H1 (cell line): Measurements from ENCODE around the gene SLC25A34. TPM values are rescaled to one million over a fixed set of nuclear protein-coding genes. Genes with fewer than 3 reads are reported as not detected.

Experiments used
- CTCF ChIA-PET: fragments of 300-600 bp; sonication (Branson Sonifier 250); formaldehyde crosslinking; loops from one replicate; lab custom pipeline; 2021; ENCODE audit not compliant: partially characterized antibody; lab: Charles Lee
- POLR2A ChIA-PET: fragments of 300-600 bp; sonication (Branson Sonifier 250); formaldehyde crosslinking; loops from one replicate; lab custom pipeline; 2021; ENCODE audit warnings: inconsistent platforms; ENCODE audit not compliant: partially characterized antibody; lab: Charles Lee
- DNase-seq, 2 experiments: peaks; one replicate each; pipeline versions ENCODE4 v3.0.0 to v3.0.0-alpha.2; 2010 to 2022; ENCODE audit warnings: low spot score in 2 of 2, low read depth in 1 of 2, mixed read lengths in 1 of 2
- FAIRE-seq: peaks from 2 replicates; lab custom pipeline; 2011; peaks lifted over from hg19 to GRCh38; lab: Jason Lieb, UNC
- H2AFZ ChIP-seq: 2 replicates; pipeline ENCODE4 v1.8.1; 2012; ENCODE audit warnings: low read length, inconsistent platforms
- H2AK5ac ChIP-seq: 2 replicates; pipeline ENCODE4 v1.6.1; 2013; ENCODE audit warnings: low read depth, low read length
- H2BK120ac ChIP-seq: replicated peaks from 2 replicates; pipeline ENCODE3; 2013; ENCODE audit warnings: low read depth, low read length, inconsistent platforms
- H2BK12ac ChIP-seq: 2 replicates; pipeline ENCODE4 v1.6.1; 2013; ENCODE audit warnings: low read depth, low read length
- H2BK15ac ChIP-seq: 2 replicates; pipeline ENCODE4 v1.6.1; 2013; ENCODE audit warnings: low read length
- H2BK20ac ChIP-seq: 2 replicates; pipeline ENCODE4 v1.6.1; 2013; ENCODE audit warnings: low read length
- H2BK5ac ChIP-seq: 2 replicates; pipeline ENCODE4 v1.6.1; 2013; ENCODE audit warnings: low read depth, low read length
- H3K14ac ChIP-seq: 2 replicates; pipeline ENCODE4 v1.6.1; 2013; ENCODE audit warnings: inconsistent platforms; ENCODE audit not compliant: insufficient read length
- H3K18ac ChIP-seq: 2 replicates; pipeline ENCODE4 v1.6.1; 2013; ENCODE audit warnings: low read length; ENCODE audit errors: extremely low read depth
- H3K23ac ChIP-seq: 2 replicates; pipeline ENCODE4 v1.6.1; 2013; ENCODE audit warnings: inconsistent platforms; ENCODE audit not compliant: insufficient read length
- H3K23me2 ChIP-seq: 2 replicates; pipeline ENCODE4 v1.6.1; 2013; ENCODE audit warnings: low read depth, low read length
- H3K27ac ChIP-seq: 2 replicates; pipeline ENCODE4 v1.6.1; 2011; ENCODE audit warnings: low read depth, low read length, inconsistent platforms
- H3K27me3 ChIP-seq, 4 experiments: replicated peaks in 1 of 4; 1 replicate in 1 of 4; 2 replicates in 3 of 4; pipeline versions ENCODE4 v1.6.1 to v1.8.1; 2011 to 2013; ENCODE audit warnings: low read length in 3 of 4, mild to moderate bottlenecking in 3 of 4, inconsistent platforms in 2 of 4, mixed read lengths in 2 of 4, moderate library complexity in 1 of 4; ENCODE audit not compliant: control insufficient read depth in 3 of 4, insufficient read depth in 3 of 4; ENCODE audit errors: extremely low read depth in 1 of 4
- H3K36me3 ChIP-seq, 4 experiments: 2 replicates each; pipeline versions ENCODE4 v1.6.1 to v1.8.1; 2011 to 2013; ENCODE audit warnings: mild to moderate bottlenecking in 4 of 4, low read length in 3 of 4, moderate library complexity in 2 of 4, control low read depth in 1 of 4, inconsistent platforms in 1 of 4; ENCODE audit not compliant: insufficient read depth in 4 of 4, control insufficient read depth in 2 of 4
- H3K4ac ChIP-seq: replicated peaks from 2 replicates; pipeline ENCODE3; 2013; ENCODE audit warnings: low read length, low read depth, mixed read lengths, inconsistent platforms; ENCODE audit not compliant: insufficient read length
- H3K4me1 ChIP-seq, 4 experiments: replicated peaks in 1 of 4; 1 replicate in 1 of 4; 2 replicates in 3 of 4; pipeline versions ENCODE4 v1.6.1 to v1.8.1; 2011 to 2013; ENCODE audit warnings: low read length in 3 of 4, inconsistent platforms in 2 of 4, mixed read lengths in 1 of 4; ENCODE audit not compliant: insufficient read depth in 4 of 4, control insufficient read depth in 3 of 4
- H3K4me2 ChIP-seq, 2 experiments: 2 replicates each; pipeline versions ENCODE4 v1.6.1 to v1.8.1; 2011 to 2013; ENCODE audit warnings: low read depth in 2 of 2, low read length in 2 of 2, control low read depth in 1 of 2, inconsistent platforms in 1 of 2, mild to moderate bottlenecking in 1 of 2; ENCODE audit not compliant: insufficient read depth in 1 of 2
- H3K4me3 ChIP-seq, 4 experiments: fragments of 200-600, 300-600 bp in 1 of 4; sonication (generic), shearing (Covaris generic), sonication (Bioruptor Twin) in 1 of 4; 2 replicates each; pipeline versions ENCODE4 v1.5.1 to v1.8.1; 2011 to 2016; ENCODE audit warnings: low read length in 4 of 4, low read depth in 3 of 4, control low read depth in 2 of 4, inconsistent platforms in 2 of 4, mild to moderate bottlenecking in 2 of 4, mixed read lengths in 1 of 4, moderate library complexity in 1 of 4; ENCODE audit not compliant: insufficient read depth in 2 of 4; ENCODE audit errors: extremely low read depth in 1 of 4
- H3K56ac ChIP-seq: replicated peaks from 2 replicates; pipeline ENCODE3; 2013; ENCODE audit warnings: low read depth, mild to moderate bottlenecking, mixed read lengths, low read length, inconsistent platforms; ENCODE audit not compliant: insufficient read length
- H3K79me1 ChIP-seq: 2 replicates; pipeline ENCODE4 v1.6.1; 2013; ENCODE audit warnings: low read depth, low read length, control low read depth
- H3K79me2 ChIP-seq, 2 experiments: 2 replicates each; pipeline versions ENCODE4 v1.6.1 to v1.8.1; 2012 to 2013; ENCODE audit warnings: low read length in 2 of 2, mild to moderate bottlenecking in 2 of 2, inconsistent platforms in 1 of 2; ENCODE audit not compliant: insufficient read depth in 2 of 2, control insufficient read depth in 1 of 2
- H3K9ac ChIP-seq, 4 experiments: replicated peaks in 1 of 4; 1 replicate in 1 of 4; 2 replicates in 3 of 4; pipeline versions ENCODE4 v1.6.1 to v1.8.1; 2011 to 2013; ENCODE audit warnings: low read depth in 3 of 4, low read length in 3 of 4, control low read depth in 2 of 4, mild to moderate bottlenecking in 2 of 4, moderate library complexity in 2 of 4, inconsistent platforms in 1 of 4; ENCODE audit errors: extremely low read depth in 1 of 4
- H3K9me3 ChIP-seq, 2 experiments: 2 replicates each; pipeline versions ENCODE4 v1.6.1 to v1.8.1; 2012 to 2013; ENCODE audit warnings: mild to moderate bottlenecking in 2 of 2, moderate library complexity in 2 of 2, control low read depth in 1 of 2, inconsistent platforms in 1 of 2, low read depth in 1 of 2, low read length in 1 of 2, mixed read lengths in 1 of 2; ENCODE audit not compliant: insufficient read depth in 2 of 2
- H4K20me1 ChIP-seq, 2 experiments: replicated peaks in 1 of 2; 2 replicates each; pipeline versions ENCODE3 to v1.8.1; 2011 to 2013; ENCODE audit warnings: inconsistent platforms in 2 of 2, low read length in 2 of 2, mild to moderate bottlenecking in 1 of 2; ENCODE audit not compliant: insufficient read depth in 2 of 2, control insufficient read depth in 1 of 2
- H4K5ac ChIP-seq: 2 replicates; pipeline ENCODE4 v1.6.1; 2013; ENCODE audit warnings: low read length, low read depth, mixed read lengths, inconsistent platforms; ENCODE audit not compliant: insufficient read length
- H4K8ac ChIP-seq: 2 replicates; pipeline ENCODE4 v1.8.0; 2013; ENCODE audit warnings: mild to moderate bottlenecking, moderate library complexity, low read length, inconsistent platforms; ENCODE audit not compliant: insufficient read depth; ENCODE audit errors: extremely low read depth
- H4K91ac ChIP-seq: replicated peaks from 2 replicates; pipeline ENCODE3; 2013; ENCODE audit warnings: low read length, mixed read lengths, inconsistent platforms; ENCODE audit not compliant: insufficient read length
- BCL11A ChIP-seq, 2 experiments: IDR thresholded peaks; one replicate each; pipeline ENCODE4 v1.6.1; 2011; ENCODE audit warnings: low read depth in 2 of 2, low read length in 2 of 2, mild to moderate bottlenecking in 2 of 2
- CEBPB ChIP-seq: IDR thresholded peaks from 2 replicates; pipeline ENCODE4 v1.6.1; 2012; ENCODE audit warnings: low read depth, low read length
- CHD2 ChIP-seq: IDR thresholded peaks from 2 replicates; pipeline ENCODE4 v1.6.1; 2012; ENCODE audit warnings: low read length, improper control_type of control experiment
- CREB1 ChIP-seq: IDR thresholded peaks from 2 replicates; pipeline ENCODE4 v1.6.1; 2012; ENCODE audit warnings: inconsistent platforms
- SP2 ChIP-seq: IDR thresholded peaks from 2 replicates; pipeline ENCODE4 v1.6.1; 2012; ENCODE audit warnings: mild to moderate bottlenecking, low read length, inconsistent platforms
- WGBS, 2 experiments: shearing (Covaris generic) in 1 of 2; methylation state at CpG; one replicate each; pipeline versions ENCODE4 v1.1.6 to v1.1.7; 2013 to 2015; ENCODE audit warnings: low lambda C conversion rate in 2 of 2, mixed read lengths in 2 of 2, inconsistent platforms in 1 of 2, low coverage in 1 of 2, missing lambda C conversion rate in 1 of 2; ENCODE audit not compliant: insufficient replicate concordance in 2 of 2, insufficient coverage in 1 of 2, insufficient read length in 1 of 2; ENCODE audit errors: extremely low coverage in 1 of 2, missing lambda C conversion rate in 1 of 2; 5-methylcytosine and 5-hydroxymethylcytosine counted together
- polyA plus RNA-seq, 7 experiments: library from polyadenylated mRNA; depleted of rRNA in 3 of 7; stranded (reverse) in 5 of 7; unstranded in 2 of 7; fragments of >200 nt in 5 of 7; fragments of 200-250 nt in 2 of 7; gene quantifications; 1 replicate in 5 of 7; 2 replicates in 1 of 7; 4 replicates in 1 of 7; pipeline versions ENCODE4 v1.2.1 to v1.2.3, GENCODE V29; 2011 to 2013; ENCODE audit warnings: missing spikeins in 2 of 7, mixed read lengths in 2 of 7
- total RNA-seq: library from RNA; stranded (reverse); fragmentation: NEBNext Ultra II Directional; extraction: Animal tissue kit (Norgen Biotek cat#: 25700); gene quantifications from 2 replicates; pipeline ENCODE4 v1.2.1, GENCODE V29; 2021

Gene SLC25A34
- total and polyA plus RNA-seq, 2 of the 8 experiments (the other 6 are each of a cell fraction or from before 2014, with no cell fraction given), result 0.48 to 0.62 TPM

GRCh38 chr1:15714406-15715136 is 21.5 kb upstream of the SLC25A34 start:
- Histone ChIP-seq H2BK120ac (no peak overlapping the region), H3K9me3 (no peaks in the 10 kb centered on the region), H3K23me2 (no peaks in the 10 kb centered on the region), H2AK5ac (no peak overlapping the region), H2BK12ac (no peak overlapping the region), H2AFZ (no peak overlapping the region), H3K79me2 (no peaks in the 10 kb centered on the region), H3K14ac (no peak overlapping the region), H4K5ac (no peak overlapping the region), H2BK20ac (no peak overlapping the region), H2BK5ac (no peak overlapping the region), H3K4me3 (no peak overlapping the region), H3K79me1 (peaks cover 2% of the 10 kb centered on the region; the same call in 1 of the 2 replicates), H3K27ac (no peak overlapping the region), H3K9ac (no peak overlapping the region; a peak in 1 of 7 replicates), H4K91ac (no peak overlapping the region), H3K56ac (no peak overlapping the region)
- no peak for DNase-seq
- POLR2A ChIA-PET, result no interaction called here
- TF ChIP-seq BCL11A (IDR thresholded peaks at IDR 0.05; ENCODE audit: low read depth in 2 of 2, low read length in 2 of 2) (no peak), SP2 (no peak), CHD2 (no peak), CEBPB (no peak), CREB1 (no peak)
- TF ChIP-seq, all 59 proteins: peak for 0
- H2BK15ac ChIP-seq, result no peak overlapping the region
- H3K23ac ChIP-seq, result no peak overlapping the region
- no peak overlapping the region for H3K4ac ChIP-seq
- CTCF ChIA-PET, result interaction anchor here (0.6 to 1.3 kb wide), 4 partner anchors 13 to 111 kb away, joined by 3 to 6 read pairs (median 4); no protein-coding TSS in a partner anchor
- peaks cover 0 to 14% (median 5%) of the 10 kb centered on the region in 4 experiments; a peak in 4 of 8 replicates for H3K36me3 ChIP-seq
- H3K18ac ChIP-seq, result no peak overlapping the region
- no peak overlapping the region for H3K4me2 ChIP-seq
- no peaks in the 10 kb centered on the region for H3K27me3 ChIP-seq
- H4K8ac ChIP-seq, result no peak overlapping the region
- peaks cover 0 to 7% of the 10 kb centered on the region in 2 experiments for H4K20me1 ChIP-seq
- FAIRE-seq, result no peak
- WGBS, 2 experiments, result 83% methylated on average over 4 of the region's 4 CpGs; no CpG with 5 or more reads in 1 of the 2 experiments
- H3K4me1 ChIP-seq, result no peaks in the 10 kb centered on the region
